ENCODE measurements around the gene AVPI1. TPM values are rescaled to one million over a fixed set of nuclear protein-coding genes. Genes with fewer than 3 reads are reported as not detected.
A peak's percentile ranks its signal among the peaks of the same experiment; 100 is the strongest.
"Not testable (repeated sequence)": the region's sequence is repeated elsewhere in the genome, so short reads cannot be mapped to it uniquely, and the experiment has no call there.

The AVPI1 gene
- total RNA-seq, 1 donor from 2014 or later = 2.4 TPM

- Mint-ChIP-seq H3K27me3 (ENCODE audit: low read depth) (peaks cover 3% of the 10 kb centered on the region), H3K4me3 (no peak overlapping the region), H3K9me3 (no peaks in the 10 kb centered on the region), H3K4me1 (peaks cover 6% of the 10 kb centered on the region), H3K36me3 (ENCODE audit: low read depth) (no peaks in the 10 kb centered on the region), H3K27ac (ENCODE audit: unreplicated experiment) (no peak overlapping the region)
- DNase-seq (ENCODE audit: low read depth, low spot score) = no peak
- TF ChIP-seq CTCF (conservative IDR thresholded peaks at IDR 0.05) = no peak
Observed at GRCh38 chr10:97705006-97705670, 18.1 kb upstream of the AVPI1 start.

DNA sequence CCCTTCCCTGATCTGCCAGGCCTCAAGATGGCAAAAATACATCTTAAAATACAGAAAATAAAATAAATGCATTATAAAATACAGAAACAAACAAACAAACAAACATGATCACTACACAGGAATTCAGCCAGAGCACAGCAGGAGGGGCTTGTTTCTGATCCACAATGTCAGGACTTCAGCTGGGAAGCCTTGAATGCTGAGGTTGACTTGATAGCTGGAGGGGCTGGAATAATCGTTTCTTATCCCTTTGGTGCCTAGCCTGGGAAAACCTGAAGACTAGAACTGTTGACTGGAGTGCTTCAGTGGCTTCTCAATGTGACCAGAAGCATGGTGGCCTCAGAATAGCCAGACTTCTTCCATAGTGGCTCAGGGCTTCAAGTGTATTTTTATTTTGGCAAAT lies 17.3 kb upstream of the AVPI1 start:
- Mint-ChIP-seq H3K27ac (ENCODE audit: unreplicated experiment) (no peak overlapping the region), H3K4me1 (peaks cover 2% of the 10 kb centered on the region), H3K27me3 (ENCODE audit: low read depth) (peaks cover 3% of the 10 kb centered on the region), H3K9me3 (no peaks in the 10 kb centered on the region), H3K4me3 (no peak overlapping the region), H3K36me3 (ENCODE audit: low read depth) (no peaks in the 10 kb centered on the region)
- no peak for TF ChIP-seq CTCF (conservative IDR thresholded peaks at IDR 0.05)
- no peak for DNase-seq (ENCODE audit: low read depth, low spot score)

- Mint-ChIP-seq H3K27ac (ENCODE audit: unreplicated experiment) (no peak overlapping the region), H3K36me3 (ENCODE audit: low read depth) (no peaks in the 10 kb centered on the region), H3K4me1 (no peaks in the 10 kb centered on the region), H3K4me3 (no peak overlapping the region), H3K27me3 (ENCODE audit: low read depth) (peaks cover 3% of the 10 kb centered on the region), H3K9me3 (no peaks in the 10 kb centered on the region)
- DNase-seq (ENCODE audit: low read depth, low spot score) = no peak
- TF ChIP-seq CTCF (conservative IDR thresholded peaks at IDR 0.05) = no peak
Observed at GRCh38 chr10:97703398-97704067, 16.5 kb upstream of the AVPI1 start.

GRCh38 chr10:97701438-97702069 lies 14.5 kb upstream of the AVPI1 start:
- DNase-seq (ENCODE audit: low read depth, low spot score) = peak; percentile 47
- no peak overlapping the region for H3K4me3 Mint-ChIP-seq
- peaks cover 3% of the 10 kb centered on the region for H3K27me3 Mint-ChIP-seq (ENCODE audit: low read depth)
- TF ChIP-seq CTCF (conservative IDR thresholded peaks at IDR 0.05) = peak; percentile 83
- no peaks in the 10 kb centered on the region for H3K9me3 Mint-ChIP-seq
- no peaks in the 10 kb centered on the region for H3K4me1 Mint-ChIP-seq
- no peaks in the 10 kb centered on the region for H3K36me3 Mint-ChIP-seq (ENCODE audit: low read depth)
- H3K27ac Mint-ChIP-seq (ENCODE audit: unreplicated experiment) = no peak overlapping the region

DNA sequence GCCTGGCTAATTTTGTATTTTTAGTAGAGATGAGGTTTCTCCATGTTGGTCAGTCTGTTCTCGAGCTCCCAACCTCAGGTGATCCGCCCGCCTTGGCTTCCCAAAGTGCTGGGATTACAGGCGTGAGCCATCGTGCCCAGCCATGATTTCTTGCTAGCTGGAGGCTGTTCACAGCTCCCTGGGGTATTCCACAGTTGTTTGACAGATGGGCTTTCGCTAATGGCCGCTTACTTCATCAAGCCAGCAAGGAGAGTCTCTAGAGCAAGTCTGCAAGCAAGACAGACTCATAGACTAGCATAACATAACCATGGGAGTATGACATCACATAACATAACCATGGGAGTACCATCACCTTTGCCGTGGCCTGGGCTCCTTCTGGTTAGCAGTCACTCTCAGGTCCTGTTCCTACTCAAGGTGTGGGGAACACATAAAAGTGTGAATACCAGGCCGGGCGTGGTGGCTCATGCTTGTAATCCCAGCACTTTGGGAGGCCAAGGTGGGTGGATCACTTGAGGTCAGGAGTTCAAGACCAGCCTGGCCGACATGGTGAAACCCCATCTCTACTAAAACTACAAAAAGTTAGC lies 11.1 kb upstream of the AVPI1 start:
- H3K36me3 Mint-ChIP-seq (ENCODE audit: low read depth); H3K27ac Mint-ChIP-seq (ENCODE audit: unreplicated experiment); H3K4me3 Mint-ChIP-seq; H3K27me3 Mint-ChIP-seq (ENCODE audit: low read depth); H3K9me3 Mint-ChIP-seq; DNase-seq (ENCODE audit: low read depth, low spot score); H3K4me1 Mint-ChIP-seq: not testable (repeated sequence)

Measured in neural crest cell (in vitro differentiated cells).